HUES6 (cell line): ENCODE data around the gene PADI3.

Source experiments
- H3K27ac ChIP-seq: 2 replicates; pipeline ENCODE4 v1.7.0; 2013; ENCODE audit warnings: low read depth, mild to moderate bottlenecking, low read length, inconsistent platforms
- H3K27me3 ChIP-seq: 2 replicates; pipeline ENCODE4 v1.6.1; 2013; ENCODE audit warnings: low read length; ENCODE audit not compliant: control insufficient read depth, insufficient read depth
- H3K36me3 ChIP-seq: 2 replicates; pipeline ENCODE4 v1.6.1; 2013; ENCODE audit warnings: low read length; ENCODE audit not compliant: control insufficient read depth, insufficient read depth
- H3K4me1 ChIP-seq: 2 replicates; pipeline ENCODE4 v1.6.1; 2013; ENCODE audit warnings: low read length; ENCODE audit not compliant: control insufficient read depth, insufficient read depth
- H3K4me3 ChIP-seq: 2 replicates; pipeline ENCODE4 v1.5.1; 2013; ENCODE audit warnings: low read depth, low read length
- H3K9ac ChIP-seq: one replicate; pipeline ENCODE4 v1.6.1; 2013; ENCODE audit warnings: mild to moderate bottlenecking, low read length
- H3K9me3 ChIP-seq: 2 replicates; pipeline ENCODE4 v1.6.1; 2013; ENCODE audit warnings: low read depth, low read length; ENCODE audit not compliant: control insufficient read depth, insufficient read depth

Gene PADI3

GRCh38 chr1:17259233-17259873 is 10.5 kb downstream of the PADI3 start:
- Histone ChIP-seq H3K9me3 (no peaks in the 10 kb centered on the region), H3K27ac (no peak overlapping the region), H3K4me3 (no peak overlapping the region), H3K4me1 (no peaks in the 10 kb centered on the region; the same call in 1 of the 2 replicates), H3K27me3 (no peaks in the 10 kb centered on the region), H3K36me3 (no peaks in the 10 kb centered on the region), H3K9ac (no peak overlapping the region)

DNA sequence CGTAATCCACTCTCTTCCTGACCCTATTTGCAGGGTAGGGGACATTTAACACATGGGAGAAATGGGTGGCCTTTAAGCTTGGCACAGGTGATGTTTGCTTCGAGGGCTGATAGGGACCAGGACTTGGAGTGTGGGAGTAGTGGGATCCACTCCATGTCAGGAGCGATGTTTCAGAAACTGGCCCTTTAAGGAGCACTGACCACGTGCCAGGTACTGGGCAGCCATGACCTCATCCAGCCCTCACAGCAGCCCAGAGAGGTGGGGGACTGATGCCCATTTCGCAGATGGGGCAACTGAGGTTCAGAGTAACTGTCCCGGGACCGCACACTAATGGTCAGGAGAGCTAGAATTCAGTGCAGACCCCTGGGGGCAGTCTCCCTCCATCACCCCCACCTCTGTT is 11.4 kb downstream of the PADI3 start:
- H3K27ac ChIP-seq, result no peak overlapping the region
- no peaks in the 10 kb centered on the region for H3K27me3 ChIP-seq
- H3K36me3 ChIP-seq, result no peaks in the 10 kb centered on the region
- H3K9ac ChIP-seq, result no peak overlapping the region
- no peak overlapping the region for H3K4me3 ChIP-seq
- no peaks in the 10 kb centered on the region for H3K9me3 ChIP-seq
- H3K4me1 ChIP-seq, result no peaks in the 10 kb centered on the region; the same call in 1 of the 2 replicates

- Histone ChIP-seq H3K9ac (no peak overlapping the region), H3K4me1 (no peaks in the 10 kb centered on the region; the same call in 1 of the 2 replicates), H3K9me3 (no peaks in the 10 kb centered on the region), H3K36me3 (no peaks in the 10 kb centered on the region), H3K4me3 (no peak overlapping the region), H3K27ac (no peak overlapping the region), H3K27me3 (no peaks in the 10 kb centered on the region)
Measured at GRCh38 chr1:17260738-17261137, 11.8 kb downstream of the PADI3 start.

- Histone ChIP-seq H3K9ac (no peak overlapping the region), H3K27me3 (no peaks in the 10 kb centered on the region), H3K36me3 (no peaks in the 10 kb centered on the region), H3K9me3 (no peaks in the 10 kb centered on the region), H3K4me3 (no peak overlapping the region), H3K4me1 (no peaks in the 10 kb centered on the region; the same call in 1 of the 2 replicates), H3K27ac (no peak overlapping the region)
Measured at GRCh38 chr1:17263936-17264335, 15.0 kb downstream of the PADI3 start.

GRCh38 chr1:17264470-17264869 is 15.6 kb downstream of the PADI3 start:
- Histone ChIP-seq H3K36me3 (no peaks in the 10 kb centered on the region), H3K27ac (no peak overlapping the region), H3K27me3 (no peaks in the 10 kb centered on the region), H3K9ac (no peak overlapping the region), H3K4me1 (no peaks in the 10 kb centered on the region), H3K9me3 (no peaks in the 10 kb centered on the region), H3K4me3 (no peak overlapping the region)

GRCh38 chr1:17265162-17265561 is 16.3 kb downstream of the PADI3 start:
- no peak overlapping the region for H3K27ac ChIP-seq
- H3K4me3 ChIP-seq, result no peak overlapping the region
- H3K9me3 ChIP-seq, result no peaks in the 10 kb centered on the region
- no peaks in the 10 kb centered on the region for H3K36me3 ChIP-seq
- H3K9ac ChIP-seq, result no peak overlapping the region
- no peaks in the 10 kb centered on the region for H3K27me3 ChIP-seq
- H3K4me1 ChIP-seq, result no peaks in the 10 kb centered on the region

DNA sequence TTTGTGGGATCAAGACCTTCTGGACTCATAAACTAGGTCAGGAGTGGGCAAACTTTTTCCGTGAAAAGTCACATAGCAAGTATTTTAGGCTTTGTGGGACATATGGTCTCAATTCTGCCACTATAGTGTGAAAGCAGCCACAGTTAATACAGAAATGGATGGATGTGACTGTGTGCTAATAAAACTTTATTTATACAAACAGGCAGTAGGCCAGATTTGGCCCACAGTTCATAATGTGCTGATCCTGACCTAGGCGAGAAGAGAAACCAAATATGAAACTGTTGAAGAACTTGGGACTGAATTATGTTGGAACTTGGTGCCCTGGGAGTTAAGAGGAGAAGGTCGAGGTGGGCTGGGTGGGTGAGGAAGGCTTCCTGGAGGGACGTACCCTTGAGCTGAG is 17.1 kb downstream of the PADI3 start:
- Histone ChIP-seq H3K9me3 (no peaks in the 10 kb centered on the region), H3K27me3 (no peaks in the 10 kb centered on the region), H3K36me3 (no peaks in the 10 kb centered on the region), H3K27ac (no peak overlapping the region), H3K4me3 (no peak overlapping the region), H3K4me1 (no peaks in the 10 kb centered on the region), H3K9ac (no peak overlapping the region)

DNA sequence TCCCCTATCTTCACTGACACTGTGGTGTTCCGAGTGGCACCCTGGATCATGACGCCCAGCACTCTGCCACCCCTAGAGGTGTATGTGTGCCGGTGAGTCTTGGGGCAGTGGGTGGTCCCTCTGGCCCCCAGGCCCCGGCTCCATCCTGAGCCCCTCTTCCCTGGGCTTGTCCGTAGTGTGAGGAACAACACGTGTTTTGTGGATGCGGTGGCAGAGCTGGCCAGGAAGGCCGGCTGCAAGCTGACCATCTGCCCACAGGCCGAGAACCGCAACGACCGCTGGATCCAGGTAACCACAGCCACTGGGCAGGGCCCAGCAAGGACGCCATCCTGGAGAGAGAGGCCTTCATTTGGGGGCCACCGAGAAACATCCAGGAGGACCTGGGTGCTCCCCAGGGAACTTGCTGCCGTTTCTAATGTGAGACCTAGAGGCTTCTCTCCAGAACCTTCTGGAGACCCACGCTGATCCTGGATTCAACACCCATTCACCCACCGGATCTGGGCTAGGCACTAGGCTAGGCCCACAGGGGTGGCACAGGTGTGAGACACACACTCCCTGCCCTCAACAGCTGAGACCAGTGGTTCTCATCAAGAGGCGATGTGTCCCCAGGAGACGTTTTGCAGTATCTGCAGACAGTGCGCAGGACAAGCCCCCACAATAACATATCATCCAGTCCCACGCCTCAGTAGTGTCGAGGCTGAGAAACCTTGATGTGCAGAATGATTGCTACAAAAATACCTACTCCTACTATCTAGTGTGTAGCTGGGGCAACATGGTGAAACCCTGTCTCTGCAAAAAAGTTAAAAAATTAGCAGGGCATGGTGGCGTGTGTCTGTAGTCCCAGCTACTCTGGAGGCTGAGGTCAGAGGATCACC is 22.2 kb downstream of the PADI3 start:
- Histone ChIP-seq H3K4me3 (no peak overlapping the region), H3K4me1 (peaks cover 4% of the 10 kb centered on the region; the same call in 1 of the 2 replicates), H3K27me3 (no peaks in the 10 kb centered on the region), H3K9me3 (no peaks in the 10 kb centered on the region), H3K36me3 (no peaks in the 10 kb centered on the region), H3K27ac (no peak overlapping the region), H3K9ac (no peak overlapping the region)

GRCh38 chr1:17272066-17272465 is 23.2 kb downstream of the PADI3 start:
- no peak overlapping the region for H3K27ac ChIP-seq

DNA sequence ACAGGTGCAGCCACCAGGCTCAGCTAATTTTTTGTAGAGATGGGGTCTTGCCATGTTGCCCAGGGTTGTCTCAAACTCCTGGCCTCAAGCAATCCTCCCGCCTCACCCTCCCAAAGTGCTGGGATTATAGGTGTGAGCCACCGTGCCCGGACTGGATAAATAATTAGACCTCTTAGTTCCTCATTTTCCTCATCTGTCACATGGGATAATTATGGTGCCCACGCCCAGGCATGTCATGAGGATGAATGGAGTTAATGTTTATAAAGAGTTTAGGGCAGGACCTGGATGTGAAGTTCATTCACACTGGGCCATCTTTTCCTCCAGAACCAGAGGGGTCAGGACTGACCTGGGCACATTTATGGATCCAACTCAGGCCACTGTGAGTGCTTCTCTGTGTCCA is 23.7 kb downstream of the PADI3 start:
- no peak overlapping the region for H3K9ac ChIP-seq
- H3K4me1 ChIP-seq, result peaks cover 4% of the 10 kb centered on the region; the same call in 1 of the 2 replicates
- no peaks in the 10 kb centered on the region for H3K9me3 ChIP-seq
- no peak overlapping the region for H3K4me3 ChIP-seq
- no peaks in the 10 kb centered on the region for H3K36me3 ChIP-seq
- no peak overlapping the region for H3K27ac ChIP-seq
- H3K27me3 ChIP-seq, result no peaks in the 10 kb centered on the region

More at GRCh38 chr1:17272066-17272465, 23.2 kb downstream of the PADI3 start:
- H3K4me3 ChIP-seq, result no peak overlapping the region
- H3K4me1 ChIP-seq, result peaks cover 4% of the 10 kb centered on the region; the same call in 1 of the 2 replicates
- H3K36me3 ChIP-seq, result no peaks in the 10 kb centered on the region
- H3K27me3 ChIP-seq, result no peaks in the 10 kb centered on the region
- no peak overlapping the region for H3K9ac ChIP-seq
- H3K9me3 ChIP-seq, result no peaks in the 10 kb centered on the region

- Histone ChIP-seq H3K36me3 (no peaks in the 10 kb centered on the region), H3K27ac (no peak overlapping the region), H3K4me1 (peaks cover 4% of the 10 kb centered on the region; the same call in 1 of the 2 replicates), H3K9ac (no peak overlapping the region), H3K9me3 (no peaks in the 10 kb centered on the region), H3K4me3 (no peak overlapping the region), H3K27me3 (no peaks in the 10 kb centered on the region)
Measured at GRCh38 chr1:17273096-17273495, 24.2 kb downstream of the PADI3 start.
